ENCODE results near the gene KRTAP27-1.

DNA sequence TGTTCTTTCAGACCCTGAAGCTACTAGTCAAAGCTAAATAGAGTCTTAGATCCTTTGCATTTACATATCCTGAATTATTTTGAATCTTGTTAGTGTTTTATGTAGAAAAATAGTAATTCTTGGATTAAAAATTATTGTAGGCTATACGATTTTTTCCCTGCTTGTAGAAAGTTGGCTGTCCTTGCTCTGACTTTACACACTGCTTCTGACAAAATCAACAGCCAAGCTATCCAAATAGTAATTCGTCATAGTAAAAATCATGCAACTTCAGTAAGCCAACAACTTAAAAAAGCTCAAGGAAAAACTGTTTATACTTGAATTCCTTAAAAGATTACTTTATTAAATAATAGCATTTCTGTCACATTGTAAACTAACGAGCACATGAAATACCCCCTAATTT is 18.4 kb upstream of the KRTAP27-1 start:
- no peak for TF ChIP-seq YY1 (IDR thresholded peaks at IDR 0.05; ENCODE audit: insufficient read depth, insufficient read length)
- no peak for TF ChIP-seq ZNF274 (IDR thresholded peaks at IDR 0.05; ENCODE audit: low read depth, low read length)
- TF ChIP-seq SUZ12 (IDR thresholded peaks at IDR 0.05; ENCODE audit: extremely low read depth, insufficient read depth, insufficient read length), result no peak
